GM20431 (cell line): Measurements from ENCODE around the gene RNASE7.

Experiments
- in situ Hi-C: fragments of 300-500 bp; cut with MseI, MboI; formaldehyde crosslinking; loops from one replicate; pipeline ENCODE4 v1.15.0; 2020; ENCODE audit warnings: low sequenced_read_pairs; ENCODE audit not compliant: unreplicated experiment

RNASE7 gene

GRCh38 chr14:21022686-21023085, 19.5 kb upstream of the RNASE7 start:
- in situ Hi-C loops: no loop called here

- in situ Hi-C loops: no loop called here
Observed at GRCh38 chr14:21023174-21023573, 19.0 kb upstream of the RNASE7 start.

GRCh38 chr14:21023817-21024584, 18.2 kb upstream of the RNASE7 start:
- in situ Hi-C loops: no loop called here

- in situ Hi-C loops: no loop called here
Observed at GRCh38 chr14:21024585-21025370, 17.4 kb upstream of the RNASE7 start, which contains the start of gene NDRG2. TSS of gene NDRG2 (minus strand) at chr14:21025061. CDS start at chr14:21023315, 1,746 bp downstream.

- in situ Hi-C loops: no loop called here
Observed at GRCh38 chr14:21025371-21026273, 16.5 kb upstream of the RNASE7 start.

- in situ Hi-C loops: no loop called here
Observed at GRCh38 chr14:21026274-21026987, 15.7 kb upstream of the RNASE7 start.

GRCh38 chr14:21026988-21027315, 15.2 kb upstream of the RNASE7 start:
- in situ Hi-C loops: no loop called here

GRCh38 chr14:21029917-21030316, 12.2 kb upstream of the RNASE7 start, which contains the start of gene TPPP2:
TSS of gene TPPP2 (plus strand) at chr14:21030217. CDS start at chr14:21030582, 365 bp downstream.
- in situ Hi-C loops: no loop called here

GRCh38 chr14:21030531-21030930, 11.6 kb upstream of the RNASE7 start:
- in situ Hi-C loops: no loop called here

- in situ Hi-C loops: no loop called here
Observed at GRCh38 chr14:21032326-21033132, 9.6 kb upstream of the RNASE7 start.

GRCh38 chr14:21033133-21033698, 8.9 kb upstream of the RNASE7 start:
- in situ Hi-C loops: no loop called here

- in situ Hi-C loops: no loop called here
Observed at GRCh38 chr14:21034707-21035106, 7.5 kb upstream of the RNASE7 start, which contains the start of gene RNASE13. TSS of gene RNASE13 (minus strand) at chr14:21034807. CDS start at chr14:21034288, 519 bp downstream.

- in situ Hi-C loops: no loop called here
Observed at GRCh38 chr14:21036751-21037150, 5.4 kb upstream of the RNASE7 start.

GRCh38 chr14:21037156-21037555, 5.0 kb upstream of the RNASE7 start:
- in situ Hi-C loops: no loop called here

GRCh38 chr14:21038441-21039422, 3.4 kb upstream of the RNASE7 start:
- in situ Hi-C loops: no loop called here

- in situ Hi-C loops: no loop called here
Observed at GRCh38 chr14:21039585-21040369, 2.4 kb upstream of the RNASE7 start.
